GM12878 (cell line): ENCODE results near the gene KIRREL3. TPM values are rescaled to one million over a fixed set of nuclear protein-coding genes. Genes with fewer than 3 reads are reported as not detected.

Experiments
- ATAC-seq: fragments of 200-7000 bp; cut with Tn5 transposase; 3 replicates; pipeline ENCODE4 v1.9.1; 2020; ENCODE audit warnings: mild to moderate bottlenecking, moderate library complexity
- BruUV-seq: library from RNA; stranded (reverse); fragments of 400-500 nt; replicated peaks from 2 replicates; lab custom pipeline; 2021; lab: Mats Ljungman, UMichigan
- CTCF ChIA-PET: fragments of 300-600 bp; sonication (Branson Sonifier 250); formaldehyde crosslinking; extraction: SDS; loops from one replicate; lab custom pipeline; 2021; ENCODE audit warnings: inconsistent platforms; lab: Yijun Ruan, JAX
- POLR2A ChIA-PET: fragments of 350-600 bp; formaldehyde crosslinking; extraction: SDS; loops from one replicate; lab custom pipeline; 2021; ENCODE audit warnings: inconsistent platforms; lab: Charles Lee
- RAD21 ChIA-PET: fragments of 300-600 bp; sonication (Branson Sonifier 250); formaldehyde crosslinking; loops from one replicate; lab custom pipeline; 2023; ENCODE audit warnings: antibody characterized with exemption; ENCODE audit not compliant: unreplicated experiment; lab: Charles Lee
- SMC1A ChIA-PET: fragments of 300-600 bp; sonication (Branson Sonifier 250); formaldehyde crosslinking; loops from one replicate; lab custom pipeline; 2023; ENCODE audit not compliant: unreplicated experiment, uncharacterized antibody; lab: Charles Lee
- DNase-seq: peaks from one replicate; pipeline ENCODE4 v3.0.0-alpha.2; 2011; ENCODE audit warnings: low read depth, low spot score
- FAIRE-seq: peaks from 3 replicates; lab custom pipeline; 2011; peaks lifted over from hg19 to GRCh38; lab: Jason Lieb, UNC
- H2AFZ ChIP-seq: 2 replicates; pipeline ENCODE4 v1.6.0; 2011; ENCODE audit warnings: low read depth, low read length, control low read depth; ENCODE audit not compliant: control insufficient read depth
- H3K27ac ChIP-seq: 2 replicates; pipeline ENCODE4 v1.5.1; 2011; ENCODE audit warnings: control low read depth; ENCODE audit not compliant: control insufficient read depth, insufficient read depth
- H3K27me3 ChIP-seq, 2 experiments: replicated peaks in 1 of 2; 2 replicates each; pipeline versions ENCODE4 v1.6.0 to v1.6.1; 2011; ENCODE audit warnings: low read length in 1 of 2; ENCODE audit not compliant: control insufficient read depth in 2 of 2, insufficient read depth in 2 of 2
- H3K36me3 ChIP-seq, 2 experiments: 2 replicates each; pipeline ENCODE4 v1.5.1; 2011; ENCODE audit warnings: low read length in 1 of 2; ENCODE audit not compliant: control insufficient read depth in 2 of 2, insufficient read depth in 2 of 2
- H3K4me1 ChIP-seq: 2 replicates; pipeline ENCODE4 v1.6.1; 2011; ENCODE audit warnings: mild to moderate bottlenecking, low read length, moderate library complexity, mixed read lengths; ENCODE audit not compliant: control insufficient read depth, insufficient read depth
- H3K4me2 ChIP-seq: 2 replicates; pipeline ENCODE4 v1.6.0; 2011; ENCODE audit warnings: control low read depth; ENCODE audit not compliant: control insufficient read depth, insufficient read depth
- H3K4me3 ChIP-seq: fragments of 200-600 bp; sonication (generic); 2 replicates; pipeline ENCODE4 v1.5.1; 2016
- H3K79me2 ChIP-seq: 2 replicates; pipeline ENCODE4 v1.6.0; 2011; ENCODE audit warnings: low read length; ENCODE audit not compliant: control insufficient read depth, insufficient read depth
- H3K9ac ChIP-seq: 2 replicates; pipeline ENCODE4 v1.8.0; 2011; ENCODE audit warnings: low read length, control low read depth, mixed read lengths; ENCODE audit not compliant: control insufficient read depth, insufficient read depth
- H3K9me3 ChIP-seq: replicated peaks from 3 replicates; pipeline ENCODE4 v1.5.1; 2011; ENCODE audit warnings: mild to moderate bottlenecking, low read length; ENCODE audit not compliant: control insufficient read depth, insufficient read depth
- H4K20me1 ChIP-seq: 2 replicates; pipeline ENCODE4 v1.6.0; 2011; ENCODE audit not compliant: control insufficient read depth, insufficient read depth
- BCL11A ChIP-seq: IDR thresholded peaks from 2 replicates; pipeline ENCODE4 v1.6.1; 2011; ENCODE audit warnings: low read depth, low read length
- FOS ChIP-seq: IDR thresholded peaks from 3 replicates; pipeline ENCODE4 v1.6.1; 2011; ENCODE audit warnings: borderline replicate concordance; ENCODE audit not compliant: insufficient read length; ENCODE audit errors: extremely low read depth
- JUND ChIP-seq: IDR thresholded peaks from 2 replicates; pipeline ENCODE4 v1.6.1; 2012; ENCODE audit warnings: low read depth, mild to moderate bottlenecking, low read length, improper control_type of control experiment, moderate library complexity
- KAT2A ChIP-seq: conservative IDR thresholded peaks from 2 replicates; pipeline ENCODE4 v1.6.1; 2011; ENCODE audit warnings: low read depth, low read length; ENCODE audit not compliant: control insufficient read depth
- NBN ChIP-seq: fragments of 450-650 bp; IDR thresholded peaks from 2 replicates; pipeline ENCODE4 v1.6.1; 2016
- NFYB ChIP-seq: IDR thresholded peaks from 2 replicates; pipeline ENCODE4 v1.6.1; 2011; ENCODE audit warnings: low read depth, mild to moderate bottlenecking, low read length, improper control_type of control experiment, moderate library complexity; ENCODE audit not compliant: insufficient read depth
- RCOR1 ChIP-seq: conservative IDR thresholded peaks from 2 replicates; pipeline ENCODE4 v1.6.1; 2012; ENCODE audit warnings: low read depth, low read length, improper control_type of control experiment
- SIX5 ChIP-seq: IDR thresholded peaks from 2 replicates; pipeline ENCODE4 v1.6.1; 2011; ENCODE audit warnings: mild to moderate bottlenecking, low read depth, low read length, moderate library complexity; ENCODE audit not compliant: severe bottlenecking
- SMC3 ChIP-seq: IDR thresholded peaks from 2 replicates; pipeline ENCODE4 v1.6.1; 2011; ENCODE audit warnings: low read length, improper control_type of control experiment, borderline replicate concordance
- SRF ChIP-seq, 2 experiments: IDR thresholded peaks; 2 replicates each; pipeline ENCODE4 v1.6.1; 2011; ENCODE audit warnings: low read depth in 2 of 2, low read length in 2 of 2, mild to moderate bottlenecking in 1 of 2, moderate library complexity in 1 of 2
- STAT3 ChIP-seq: IDR thresholded peaks from 2 replicates; pipeline ENCODE4 v1.6.1; 2011; ENCODE audit warnings: low read depth, low read length, improper control_type of control experiment
- WRNIP1 ChIP-seq: IDR thresholded peaks from 2 replicates; pipeline ENCODE4 v1.6.1; 2011; ENCODE audit warnings: low read depth, low read length, improper control_type of control experiment, borderline replicate concordance
- WGBS: methylation state at CpG from one replicate; pipeline ENCODE4 v1.1.6; 2016; ENCODE audit warnings: low lambda C conversion rate; ENCODE audit not compliant: insufficient replicate concordance, insufficient coverage; ENCODE audit errors: missing lambda C conversion rate; 5-methylcytosine and 5-hydroxymethylcytosine counted together
- in situ Hi-C: fragments of 300-500 bp; cut with MboI; formaldehyde crosslinking; loops from 9 replicates; pipeline ENCODE4 v1.14.3; 2018; ENCODE audit warnings: mixed read lengths
- intact Hi-C: fragments of 100-400 bp; cut with micrococcal nuclease; formaldehyde crosslinking; loops from one replicate; pipeline ENCODE4 v1.14.2; 2022; ENCODE audit not compliant: unreplicated experiment
- polyA plus RNA-seq, 11 experiments: library from polyadenylated mRNA; depleted of rRNA in 4 of 11; unstranded in 6 of 11; stranded (reverse) in 5 of 11; fragments of >200 nt; fragmentation: Nextera tagmentation in 4 of 11; fragmentation: Illumina TruSeq in 1 of 11; extraction: Ambion mirVana in 4 of 11; extraction: Trizol in 1 of 11; gene quantifications; 1 replicate in 1 of 11; 2 replicates in 10 of 11; pipeline versions ENCODE4 v1.2.1 to v1.2.3, GENCODE V29; 2011 to 2016; ENCODE audit warnings: inconsistent platforms in 2 of 11, missing spikeins in 2 of 11, low read depth in 1 of 11
- total RNA-seq, 4 experiments: library from RNA; depleted of rRNA in 3 of 4; stranded (reverse); fragments of >200 nt in 3 of 4; fragmentation: Illumina TruSeq in 1 of 4; extraction: Trizol in 1 of 4; gene quantifications; 2 replicates each; pipeline versions ENCODE4 v1.2.1 to v1.2.3, GENCODE V29; 2013 to 2021
- TF ChIP-seq, protein P1 (sequence below): fragments of 450-650 bp; IDR thresholded peaks from 2 replicates; pipeline ENCODE4 v1.6.1; 2018; ENCODE audit warnings: mild to moderate bottlenecking, low read depth, moderate library complexity; ENCODE audit not compliant: partially characterized antibody
- TF ChIP-seq, protein P2 (sequence below): IDR thresholded peaks from 2 replicates; pipeline ENCODE4 v1.6.1; 2012; ENCODE audit warnings: low read depth, low read length, improper control_type of control experiment
- TF ChIP-seq, protein P3 (sequence below): IDR thresholded peaks from 2 replicates; pipeline ENCODE4 v1.6.1; 2012; ENCODE audit warnings: mild to moderate bottlenecking, low read depth, low read length

The KIRREL3 gene
- total and polyA plus RNA-seq, 10 of the 15 experiments (the other 5 are each of a cell fraction or from before 2014, with no cell fraction given) = under 0.01 TPM; not detected in 9

DNA sequence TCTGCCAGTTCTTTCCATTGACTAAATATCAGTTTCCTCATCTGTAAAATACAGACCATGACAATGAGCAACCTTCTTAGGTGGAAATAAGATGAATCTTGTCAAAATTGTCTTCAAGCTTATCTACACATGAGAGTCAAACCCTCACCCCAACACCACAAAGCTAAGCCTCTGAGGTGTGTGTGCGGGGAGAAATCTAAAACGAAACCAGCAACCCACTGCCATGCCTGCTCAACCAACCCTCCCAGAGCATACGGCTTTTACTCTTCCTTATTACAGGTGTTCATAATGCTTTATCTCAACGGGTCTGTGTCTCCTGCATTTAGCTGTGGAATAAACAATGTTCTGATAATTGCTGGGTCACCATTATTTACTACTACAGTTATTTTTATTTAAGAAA lies 235.4 kb downstream of the KIRREL3 start:
- ATAC-seq = no peak
- in situ Hi-C loops (no loop called here), intact Hi-C loops (no loop called here)
- Histone ChIP-seq H3K79me2 (no peaks in the 10 kb centered on the region), H2AFZ (no peak overlapping the region), H3K27me3 (no peaks in the 10 kb centered on the region; a peak in 1 of 4 replicates), H3K27ac (no peak overlapping the region), H3K4me2 (no peak overlapping the region), H3K36me3 (no peaks in the 10 kb centered on the region), H3K9me3 (no peaks in the 10 kb centered on the region), H4K20me1 (no peaks in the 10 kb centered on the region; the same call in 1 of the 2 replicates), H3K4me3 (no peak overlapping the region), H3K9ac (no peak overlapping the region), H3K4me1 (no peaks in the 10 kb centered on the region)
- RAD21 ChIA-PET = no interaction called here
- POLR2A ChIA-PET = no interaction called here
- FAIRE-seq = no peak
- CTCF ChIA-PET = interaction anchor here (0.8 kb wide), 2 partner anchors 20 to 224 kb away, joined by 3 read pairs; no protein-coding TSS in a partner anchor
- SMC1A ChIA-PET = no interaction called here
- DNase-seq = no peak
- no TSS peak for BruUV-seq
- WGBS = 38% methylated on average over 4 of the region's 4 CpGs
- no peak for TF ChIP-seq SIX5
- TF ChIP-seq RCOR1 = no peak
- no peak for TF ChIP-seq JUND
- TF ChIP-seq NBN = no peak
- TF ChIP-seq FOS = no peak
- no peak for TF ChIP-seq KAT2A
- no peak for TF ChIP-seq WRNIP1
- TF ChIP-seq, protein P1, sequence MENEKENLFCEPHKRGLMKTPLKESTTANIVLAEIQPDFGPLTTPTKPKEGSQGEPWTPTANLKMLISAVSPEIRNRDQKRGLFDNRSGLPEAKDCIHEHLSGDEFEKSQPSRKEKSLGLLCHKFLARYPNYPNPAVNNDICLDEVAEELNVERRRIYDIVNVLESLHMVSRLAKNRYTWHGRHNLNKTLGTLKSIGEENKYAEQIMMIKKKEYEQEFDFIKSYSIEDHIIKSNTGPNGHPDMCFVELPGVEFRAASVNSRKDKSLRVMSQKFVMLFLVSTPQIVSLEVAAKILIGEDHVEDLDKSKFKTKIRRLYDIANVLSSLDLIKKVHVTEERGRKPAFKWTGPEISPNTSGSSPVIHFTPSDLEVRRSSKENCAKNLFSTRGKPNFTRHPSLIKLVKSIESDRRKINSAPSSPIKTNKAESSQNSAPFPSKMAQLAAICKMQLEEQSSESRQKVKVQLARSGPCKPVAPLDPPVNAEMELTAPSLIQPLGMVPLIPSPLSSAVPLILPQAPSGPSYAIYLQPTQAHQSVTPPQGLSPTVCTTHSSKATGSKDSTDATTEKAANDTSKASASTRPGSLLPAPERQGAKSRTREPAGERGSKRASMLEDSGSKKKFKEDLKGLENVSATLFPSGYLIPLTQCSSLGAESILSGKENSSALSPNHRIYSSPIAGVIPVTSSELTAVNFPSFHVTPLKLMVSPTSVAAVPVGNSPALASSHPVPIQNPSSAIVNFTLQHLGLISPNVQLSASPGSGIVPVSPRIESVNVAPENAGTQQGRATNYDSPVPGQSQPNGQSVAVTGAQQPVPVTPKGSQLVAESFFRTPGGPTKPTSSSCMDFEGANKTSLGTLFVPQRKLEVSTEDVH = no peak
- no peak for TF ChIP-seq SRF (IDR thresholded peaks at IDR 0.05; ENCODE audit: low read depth in 2 of 2, low read length in 2 of 2)
- TF ChIP-seq STAT3 = no peak
- TF ChIP-seq SMC3 = no peak
- no peak for TF ChIP-seq BCL11A
- no peak for TF ChIP-seq NFYB
- TF ChIP-seq, protein P2, sequence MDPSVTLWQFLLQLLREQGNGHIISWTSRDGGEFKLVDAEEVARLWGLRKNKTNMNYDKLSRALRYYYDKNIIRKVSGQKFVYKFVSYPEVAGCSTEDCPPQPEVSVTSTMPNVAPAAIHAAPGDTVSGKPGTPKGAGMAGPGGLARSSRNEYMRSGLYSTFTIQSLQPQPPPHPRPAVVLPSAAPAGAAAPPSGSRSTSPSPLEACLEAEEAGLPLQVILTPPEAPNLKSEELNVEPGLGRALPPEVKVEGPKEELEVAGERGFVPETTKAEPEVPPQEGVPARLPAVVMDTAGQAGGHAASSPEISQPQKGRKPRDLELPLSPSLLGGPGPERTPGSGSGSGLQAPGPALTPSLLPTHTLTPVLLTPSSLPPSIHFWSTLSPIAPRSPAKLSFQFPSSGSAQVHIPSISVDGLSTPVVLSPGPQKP = no peak
- TF ChIP-seq, protein P3, sequence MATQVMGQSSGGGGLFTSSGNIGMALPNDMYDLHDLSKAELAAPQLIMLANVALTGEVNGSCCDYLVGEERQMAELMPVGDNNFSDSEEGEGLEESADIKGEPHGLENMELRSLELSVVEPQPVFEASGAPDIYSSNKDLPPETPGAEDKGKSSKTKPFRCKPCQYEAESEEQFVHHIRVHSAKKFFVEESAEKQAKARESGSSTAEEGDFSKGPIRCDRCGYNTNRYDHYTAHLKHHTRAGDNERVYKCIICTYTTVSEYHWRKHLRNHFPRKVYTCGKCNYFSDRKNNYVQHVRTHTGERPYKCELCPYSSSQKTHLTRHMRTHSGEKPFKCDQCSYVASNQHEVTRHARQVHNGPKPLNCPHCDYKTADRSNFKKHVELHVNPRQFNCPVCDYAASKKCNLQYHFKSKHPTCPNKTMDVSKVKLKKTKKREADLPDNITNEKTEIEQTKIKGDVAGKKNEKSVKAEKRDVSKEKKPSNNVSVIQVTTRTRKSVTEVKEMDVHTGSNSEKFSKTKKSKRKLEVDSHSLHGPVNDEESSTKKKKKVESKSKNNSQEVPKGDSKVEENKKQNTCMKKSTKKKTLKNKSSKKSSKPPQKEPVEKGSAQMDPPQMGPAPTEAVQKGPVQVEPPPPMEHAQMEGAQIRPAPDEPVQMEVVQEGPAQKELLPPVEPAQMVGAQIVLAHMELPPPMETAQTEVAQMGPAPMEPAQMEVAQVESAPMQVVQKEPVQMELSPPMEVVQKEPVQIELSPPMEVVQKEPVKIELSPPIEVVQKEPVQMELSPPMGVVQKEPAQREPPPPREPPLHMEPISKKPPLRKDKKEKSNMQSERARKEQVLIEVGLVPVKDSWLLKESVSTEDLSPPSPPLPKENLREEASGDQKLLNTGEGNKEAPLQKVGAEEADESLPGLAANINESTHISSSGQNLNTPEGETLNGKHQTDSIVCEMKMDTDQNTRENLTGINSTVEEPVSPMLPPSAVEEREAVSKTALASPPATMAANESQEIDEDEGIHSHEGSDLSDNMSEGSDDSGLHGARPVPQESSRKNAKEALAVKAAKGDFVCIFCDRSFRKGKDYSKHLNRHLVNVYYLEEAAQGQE = no peak
